Panc1 (cell line): ENCODE data around the gene SUGCT.

Source experiments
- CTCF ChIP-seq: fragments of 450-650 bp; IDR thresholded peaks from 2 replicates; pipeline ENCODE4 v1.5.1; 2017; ENCODE audit warnings: mild to moderate bottlenecking
- SIN3A ChIP-seq: IDR thresholded peaks from 2 replicates; pipeline ENCODE4 v1.6.1; 2012; ENCODE audit warnings: low read depth, mild to moderate bottlenecking, low read length, moderate library complexity, borderline replicate concordance; ENCODE audit not compliant: insufficient read depth

DNA sequence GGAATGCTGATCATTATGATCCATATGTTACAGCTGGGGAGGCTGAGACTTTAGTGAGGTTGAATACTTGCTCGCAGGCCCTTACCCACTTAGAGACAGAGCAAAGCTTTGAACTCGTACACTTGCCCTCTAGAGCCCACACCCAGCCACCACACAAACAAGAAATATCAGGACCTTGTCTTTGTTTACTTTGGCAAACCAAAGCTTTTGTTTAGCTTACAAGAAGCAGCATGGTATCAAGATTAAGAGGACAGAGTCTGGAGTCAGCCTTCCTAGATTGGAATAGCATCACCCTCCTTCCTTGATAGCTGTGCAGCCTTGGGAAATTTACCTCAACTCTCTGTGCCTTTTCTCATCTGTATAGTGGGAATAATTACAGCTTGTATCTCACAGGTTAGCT, 477.5 kb downstream of the SUGCT start:
- TF ChIP-seq CTCF (no peak), SIN3A (no peak)
